HepG2 (cell line): ENCODE data around the gene CLCNKA. TPM values are rescaled to one million over a fixed set of nuclear protein-coding genes. Genes with fewer than 3 reads are reported as not detected.

Experiments
- CCAR2 ChIP-seq: fragments of 200-400 bp; formaldehyde crosslinking; optimal IDR thresholded peaks from 2 replicates; pipeline ENCODE3; 2018; ENCODE audit warnings: low read depth, mild to moderate bottlenecking, low read length, moderate library complexity
- FOXK1 ChIP-seq: sonication (generic); formaldehyde crosslinking; IDR thresholded peaks from 2 replicates; pipeline ENCODE4 v1.4.0; 2020; ENCODE audit warnings: low read depth, missing genetic modification reagents, borderline replicate concordance
- FOXK2 ChIP-seq: fragments of 450-650 bp; IDR thresholded peaks from 2 replicates; pipeline ENCODE4 v1.6.1; 2016
- HCFC1 ChIP-seq: fragments of 150-350 bp; IDR thresholded peaks from 2 replicates; pipeline ENCODE4 v1.6.1; 2014; ENCODE audit warnings: low read depth, low read length
- KMT2B ChIP-seq: IDR thresholded peaks from 2 replicates; pipeline ENCODE4 v1.6.1; 2016; ENCODE audit warnings: missing genetic modification reagents, missing compliant biosample characterization
- PAWR ChIP-seq: sonication (generic); formaldehyde crosslinking; IDR thresholded peaks from 2 replicates; pipeline ENCODE4 v1.4.0; 2020; ENCODE audit warnings: missing genetic modification reagents, mild to moderate bottlenecking, borderline replicate concordance
- RAD21 ChIP-seq: fragments of 450-650 bp; formaldehyde crosslinking; IDR thresholded peaks from 2 replicates; pipeline ENCODE4 v1.5.0; 2020; ENCODE audit warnings: mild to moderate bottlenecking
- RFX3 ChIP-seq: IDR thresholded peaks from 2 replicates; pipeline ENCODE4 v1.6.1; 2016; ENCODE audit warnings: missing biosample characterization, missing genetic modification reagents
- SNAI1 ChIP-seq: sonication (generic); formaldehyde crosslinking; IDR thresholded peaks from 2 replicates; pipeline ENCODE4 v1.5.0; 2020; ENCODE audit warnings: mild to moderate bottlenecking, missing genetic modification reagents, borderline replicate concordance
- XBP1 ChIP-seq: sonication (generic); formaldehyde crosslinking; IDR thresholded peaks from 2 replicates; pipeline ENCODE4 v1.5.0; 2020; ENCODE audit warnings: missing genetic modification reagents
- YEATS4 ChIP-seq: sonication (generic); formaldehyde crosslinking; IDR thresholded peaks from 2 replicates; pipeline ENCODE4 v1.4.0; 2020; ENCODE audit warnings: missing genetic modification reagents, borderline replicate concordance
- ZBTB3 ChIP-seq: sonication (generic); formaldehyde crosslinking; IDR thresholded peaks from 2 replicates; pipeline ENCODE4 v1.4.0; 2020; ENCODE audit warnings: low read depth, mild to moderate bottlenecking, moderate library complexity, missing genetic modification reagents, borderline replicate concordance
- ZNF572 ChIP-seq: sonication (generic); formaldehyde crosslinking; IDR thresholded peaks from 2 replicates; pipeline ENCODE4 v1.5.1; 2020; ENCODE audit warnings: mild to moderate bottlenecking, missing genetic modification reagents
- ZNF652 ChIP-seq: IDR thresholded peaks from 2 replicates; pipeline ENCODE4 v1.6.1; 2016; ENCODE audit warnings: low read depth, borderline replicate concordance
- ZNF790 ChIP-seq: sonication (generic); formaldehyde crosslinking; IDR thresholded peaks from 2 replicates; pipeline ENCODE4 v1.8.0; 2022; ENCODE audit warnings: missing genetic modification reagents, mild to moderate bottlenecking, borderline replicate concordance
- polyA plus RNA-seq, 8 experiments: library from polyadenylated mRNA; depleted of rRNA in 3 of 8; stranded (reverse) in 7 of 8; unstranded in 1 of 8; fragments of >200 nt; fragmentation: Illumina TruSeq in 4 of 8; extraction: Trizol in 4 of 8; gene quantifications; 2 replicates each; pipeline versions ENCODE4 v1.2.1 to v1.2.3, GENCODE V29; 2011 to 2016; ENCODE audit warnings: low read depth in 4 of 8, missing spikeins in 1 of 8, mixed read lengths in 1 of 8; ENCODE audit not compliant: insufficient read depth in 1 of 8
- total RNA-seq, 5 experiments: library from RNA; depleted of rRNA; stranded (reverse); fragments of >200 nt; fragmentation: Illumina TruSeq; extraction: Trizol; gene quantifications; 2 replicates each; pipeline ENCODE4 v1.2.3, GENCODE V29; 2016; ENCODE audit warnings: low read depth in 1 of 5
- TF ChIP-seq, protein P1 (sequence below), 2 experiments: sonication (generic) in 1 of 2; formaldehyde crosslinking in 1 of 2; IDR thresholded peaks; 2 replicates each; pipeline versions ENCODE4 v1.5.1 to v1.6.1; 2011 to 2020; ENCODE audit warnings: borderline replicate concordance in 1 of 2, low read depth in 1 of 2, low read length in 1 of 2, mild to moderate bottlenecking in 1 of 2, missing genetic modification reagents in 1 of 2, moderate library complexity in 1 of 2
- TF ChIP-seq, protein P2 (sequence below): sonication (generic); formaldehyde crosslinking; IDR thresholded peaks from 2 replicates; pipeline ENCODE4 v1.4.0; 2020; ENCODE audit warnings: mild to moderate bottlenecking, missing genetic modification reagents
- TF ChIP-seq, protein P3 (sequence below): sonication (generic); formaldehyde crosslinking; IDR thresholded peaks from 2 replicates; pipeline ENCODE4 v1.9.0; 2022; ENCODE audit warnings: low read depth, missing genetic modification reagents
- TF ChIP-seq, protein P4 (sequence below): sonication (generic); formaldehyde crosslinking; IDR thresholded peaks from 2 replicates; pipeline ENCODE4 v1.4.0; 2020; ENCODE audit warnings: missing genetic modification reagents
- TF ChIP-seq, protein P5 (sequence below): sonication (generic); formaldehyde crosslinking; IDR thresholded peaks from 2 replicates; pipeline ENCODE4 v1.8.1; 2022; ENCODE audit warnings: low read depth, mild to moderate bottlenecking, missing genetic modification reagents

The CLCNKA gene
- total and polyA plus RNA-seq, 2 of the 13 experiments (the other 11 are each of a cell fraction or from before 2014, with no cell fraction given) = 0.03 TPM; not detected in 1

DNA sequence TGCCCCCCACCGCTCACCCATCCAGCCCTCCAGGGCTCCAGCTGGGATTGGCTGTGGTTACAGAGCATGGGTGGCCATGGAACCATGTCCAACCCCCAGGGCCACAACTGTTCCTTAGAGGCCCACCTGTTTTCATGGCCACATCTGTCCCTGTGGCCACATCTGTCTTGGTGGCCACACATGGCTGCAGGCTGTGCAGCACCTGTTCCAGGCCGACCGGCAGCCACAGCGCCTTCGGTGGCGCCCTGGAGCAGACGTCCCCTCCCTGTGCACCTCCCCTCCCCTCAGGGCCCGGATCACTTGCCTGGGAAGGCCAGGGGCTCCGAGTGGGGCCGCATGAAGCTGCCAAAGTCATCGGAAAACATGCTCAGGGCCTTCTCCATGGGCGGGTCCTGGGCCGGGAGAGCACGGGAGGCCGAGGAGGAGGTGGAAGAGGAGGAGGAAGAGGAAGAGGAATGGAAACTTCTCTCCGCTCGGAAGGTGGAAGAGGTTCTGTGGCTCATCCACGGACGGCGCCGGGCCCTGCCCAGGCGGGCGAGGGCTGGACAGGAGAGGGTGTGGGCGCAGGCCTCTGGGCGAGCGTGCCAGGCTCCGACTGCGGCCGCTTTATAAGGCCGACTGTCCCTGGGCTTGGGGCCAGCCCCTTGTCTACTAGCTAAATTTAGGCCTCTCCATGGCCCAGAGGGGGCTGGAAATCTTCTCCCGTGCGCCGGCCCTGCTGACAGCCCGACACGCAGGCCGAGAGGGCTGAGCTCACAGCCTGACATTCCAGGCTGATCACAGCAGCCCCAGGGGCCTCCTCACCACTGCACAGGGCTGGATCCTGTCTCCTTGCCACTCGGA lies 4.2 kb upstream of the CLCNKA start, which contains the start of gene HSPB7 (continued):
- TF ChIP-seq, protein P1, sequence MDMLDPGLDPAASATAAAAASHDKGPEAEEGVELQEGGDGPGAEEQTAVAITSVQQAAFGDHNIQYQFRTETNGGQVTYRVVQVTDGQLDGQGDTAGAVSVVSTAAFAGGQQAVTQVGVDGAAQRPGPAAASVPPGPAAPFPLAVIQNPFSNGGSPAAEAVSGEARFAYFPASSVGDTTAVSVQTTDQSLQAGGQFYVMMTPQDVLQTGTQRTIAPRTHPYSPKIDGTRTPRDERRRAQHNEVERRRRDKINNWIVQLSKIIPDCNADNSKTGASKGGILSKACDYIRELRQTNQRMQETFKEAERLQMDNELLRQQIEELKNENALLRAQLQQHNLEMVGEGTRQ (IDR thresholded peaks at IDR 0.05; ENCODE audit: low read depth, low read length) = no peak
- TF ChIP-seq, protein P1 (CRISPR knock-in tag; IDR thresholded peaks at IDR 0.05; ENCODE audit: borderline replicate concordance) = no peak
- TF ChIP-seq XBP1 (CRISPR knock-in tag) (no peak), CCAR2 (no peak), HCFC1 (no peak), RFX3 (no peak), FOXK1 (CRISPR knock-in tag) (no peak), ZBTB3 (CRISPR knock-in tag) (no peak), FOXK2 (no peak), SNAI1 (no peak), PAWR (no peak), YEATS4 (CRISPR knock-in tag) (no peak), KMT2B (CRISPR knock-in tag) (no peak), ZNF652 (no peak), RAD21 (CRISPR knock-in tag) (no peak), ZNF790 (CRISPR knock-in tag) (no peak), ZNF572 (CRISPR knock-in tag) (peak; percentile 39; the same call in 1 of the 2 replicates)
- TF ChIP-seq, protein P2, sequence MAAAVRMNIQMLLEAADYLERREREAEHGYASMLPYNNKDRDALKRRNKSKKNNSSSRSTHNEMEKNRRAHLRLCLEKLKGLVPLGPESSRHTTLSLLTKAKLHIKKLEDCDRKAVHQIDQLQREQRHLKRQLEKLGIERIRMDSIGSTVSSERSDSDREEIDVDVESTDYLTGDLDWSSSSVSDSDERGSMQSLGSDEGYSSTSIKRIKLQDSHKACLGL (CRISPR knock-in tag) = no peak
- TF ChIP-seq, protein P3, sequence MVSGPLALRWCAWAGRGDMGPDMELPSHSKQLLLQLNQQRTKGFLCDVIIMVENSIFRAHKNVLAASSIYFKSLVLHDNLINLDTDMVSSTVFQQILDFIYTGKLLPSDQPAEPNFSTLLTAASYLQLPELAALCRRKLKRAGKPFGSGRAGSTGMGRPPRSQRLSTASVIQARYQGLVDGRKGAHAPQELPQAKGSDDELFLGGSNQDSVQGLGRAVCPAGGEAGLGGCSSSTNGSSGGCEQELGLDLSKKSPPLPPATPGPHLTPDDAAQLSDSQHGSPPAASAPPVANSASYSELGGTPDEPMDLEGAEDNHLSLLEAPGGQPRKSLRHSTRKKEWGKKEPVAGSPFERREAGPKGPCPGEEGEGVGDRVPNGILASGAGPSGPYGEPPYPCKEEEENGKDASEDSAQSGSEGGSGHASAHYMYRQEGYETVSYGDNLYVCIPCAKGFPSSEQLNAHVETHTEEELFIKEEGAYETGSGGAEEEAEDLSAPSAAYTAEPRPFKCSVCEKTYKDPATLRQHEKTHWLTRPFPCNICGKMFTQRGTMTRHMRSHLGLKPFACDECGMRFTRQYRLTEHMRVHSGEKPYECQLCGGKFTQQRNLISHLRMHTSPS = no peak
- TF ChIP-seq, protein P4, sequence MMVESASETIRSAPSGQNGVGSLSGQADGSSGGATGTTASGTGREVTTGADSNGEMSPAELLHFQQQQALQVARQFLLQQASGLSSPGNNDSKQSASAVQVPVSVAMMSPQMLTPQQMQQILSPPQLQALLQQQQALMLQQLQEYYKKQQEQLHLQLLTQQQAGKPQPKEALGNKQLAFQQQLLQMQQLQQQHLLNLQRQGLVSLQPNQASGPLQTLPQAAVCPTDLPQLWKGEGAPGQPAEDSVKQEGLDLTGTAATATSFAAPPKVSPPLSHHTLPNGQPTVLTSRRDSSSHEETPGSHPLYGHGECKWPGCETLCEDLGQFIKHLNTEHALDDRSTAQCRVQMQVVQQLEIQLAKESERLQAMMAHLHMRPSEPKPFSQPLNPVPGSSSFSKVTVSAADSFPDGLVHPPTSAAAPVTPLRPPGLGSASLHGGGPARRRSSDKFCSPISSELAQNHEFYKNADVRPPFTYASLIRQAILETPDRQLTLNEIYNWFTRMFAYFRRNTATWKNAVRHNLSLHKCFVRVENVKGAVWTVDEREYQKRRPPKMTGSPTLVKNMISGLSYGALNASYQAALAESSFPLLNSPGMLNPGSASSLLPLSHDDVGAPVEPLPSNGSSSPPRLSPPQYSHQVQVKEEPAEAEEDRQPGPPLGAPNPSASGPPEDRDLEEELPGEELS = no peak
- TF ChIP-seq, protein P5, sequence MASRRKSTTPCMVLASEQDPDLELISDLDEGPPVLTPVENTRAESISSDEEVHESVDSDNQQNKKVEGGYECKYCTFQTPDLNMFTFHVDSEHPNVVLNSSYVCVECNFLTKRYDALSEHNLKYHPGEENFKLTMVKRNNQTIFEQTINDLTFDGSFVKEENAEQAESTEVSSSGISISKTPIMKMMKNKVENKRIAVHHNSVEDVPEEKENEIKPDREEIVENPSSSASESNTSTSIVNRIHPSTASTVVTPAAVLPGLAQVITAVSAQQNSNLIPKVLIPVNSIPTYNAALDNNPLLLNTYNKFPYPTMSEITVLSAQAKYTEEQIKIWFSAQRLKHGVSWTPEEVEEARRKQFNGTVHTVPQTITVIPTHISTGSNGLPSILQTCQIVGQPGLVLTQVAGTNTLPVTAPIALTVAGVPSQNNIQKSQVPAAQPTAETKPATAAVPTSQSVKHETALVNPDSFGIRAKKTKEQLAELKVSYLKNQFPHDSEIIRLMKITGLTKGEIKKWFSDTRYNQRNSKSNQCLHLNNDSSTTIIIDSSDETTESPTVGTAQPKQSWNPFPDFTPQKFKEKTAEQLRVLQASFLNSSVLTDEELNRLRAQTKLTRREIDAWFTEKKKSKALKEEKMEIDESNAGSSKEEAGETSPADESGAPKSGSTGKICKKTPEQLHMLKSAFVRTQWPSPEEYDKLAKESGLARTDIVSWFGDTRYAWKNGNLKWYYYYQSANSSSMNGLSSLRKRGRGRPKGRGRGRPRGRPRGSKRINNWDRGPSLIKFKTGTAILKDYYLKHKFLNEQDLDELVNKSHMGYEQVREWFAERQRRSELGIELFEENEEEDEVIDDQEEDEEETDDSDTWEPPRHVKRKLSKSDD (CRISPR knock-in tag) = no peak
